Duodenal mucosa (tissue), 2 donors: Measurements from ENCODE around the gene ANKS6.

Experiments used
- H3K27ac ChIP-seq: one replicate; pipeline ENCODE4 v1.7.0; 2013; ENCODE audit warnings: low read depth, low read length
- H3K27me3 ChIP-seq, 2 donors: one replicate each; pipeline ENCODE4 v1.7.0; 2013; ENCODE audit warnings: low read length in 2 of 2, control low read depth in 1 of 2; ENCODE audit not compliant: insufficient read depth in 2 of 2, control insufficient read depth in 1 of 2
- H3K36me3 ChIP-seq, 2 donors: one replicate each; pipeline ENCODE4 v1.7.0; 2013; ENCODE audit warnings: low read length in 2 of 2, control low read depth in 1 of 2; ENCODE audit not compliant: insufficient read depth in 2 of 2, control insufficient read depth in 1 of 2
- H3K4me1 ChIP-seq, 2 donors: one replicate each; pipeline ENCODE4 v1.7.0; 2013; ENCODE audit warnings: low read length in 2 of 2, control low read depth in 1 of 2; ENCODE audit not compliant: insufficient read depth in 2 of 2, control insufficient read depth in 1 of 2
- H3K4me3 ChIP-seq, 2 donors: one replicate each; pipeline ENCODE4 v1.7.0; 2013; ENCODE audit warnings: low read length in 2 of 2, low read depth in 1 of 2
- H3K9ac ChIP-seq, 2 donors: one replicate each; pipeline ENCODE4 v1.7.0; 2013; ENCODE audit warnings: low read length in 2 of 2, low read depth in 1 of 2
- H3K9me3 ChIP-seq, 2 donors: one replicate each; pipeline ENCODE4 v1.7.0; 2013; ENCODE audit warnings: low read length in 2 of 2, control low read depth in 1 of 2; ENCODE audit not compliant: control insufficient read depth in 1 of 2

Gene ANKS6

DNA sequence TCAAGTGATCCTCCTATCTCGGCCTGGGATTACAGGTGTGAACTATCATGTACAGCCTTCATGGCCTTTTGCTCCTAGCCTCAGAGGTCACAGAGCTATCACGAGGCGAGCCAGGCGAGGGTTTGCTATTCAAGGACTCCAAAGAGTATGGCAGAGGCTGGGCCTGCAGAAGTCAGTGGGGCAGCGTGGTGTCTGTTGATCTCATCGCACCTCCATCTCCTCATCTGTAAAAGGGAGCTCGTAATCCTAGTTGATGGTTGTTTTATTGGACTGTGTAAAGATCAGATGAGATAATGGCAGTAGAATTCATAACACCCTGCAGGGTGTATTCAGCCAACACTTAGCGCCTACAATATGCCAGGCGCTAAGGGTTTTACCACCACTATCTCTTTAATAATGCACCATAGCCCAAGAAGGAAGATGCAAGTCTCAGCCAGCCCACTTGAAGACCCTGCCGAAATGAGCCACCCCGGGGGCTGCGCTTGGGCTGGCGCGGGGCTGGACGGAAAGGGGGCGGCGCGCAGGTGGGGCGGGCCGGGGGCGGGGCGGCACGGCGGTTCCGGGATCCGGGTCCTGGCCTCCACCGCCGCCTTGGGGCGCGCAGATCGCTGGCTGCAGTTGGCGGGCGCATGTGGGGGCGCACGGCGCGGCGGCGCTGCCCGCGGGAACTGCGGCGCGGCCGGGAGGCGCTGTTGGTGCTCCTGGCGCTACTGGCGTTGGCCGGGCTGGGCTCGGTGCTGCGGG, 10.9 kb upstream of the ANKS6 start, which contains the start of gene GALNT12:
GALNT12 (plus strand) TSS at position 601 of the 744 bp plus-strand sequence; CDS start at position 630, 29 bp downstream.
- Histone ChIP-seq H3K9me3 (no peaks in the 10 kb centered on the region), H3K4me3 (peak within 1 kb of the TSS; percentile 75 to 77), H3K27me3 (peaks cover 0 to 5% of the 10 kb centered on the region in 2 donors), H3K36me3 (no peaks in the 10 kb centered on the region), H3K9ac (peak within 1 kb of the TSS; percentile 52 to 60), H3K27ac (no peak within 1 kb of the TSS), H3K4me1 (peaks cover 47 to 48% of the 10 kb centered on the region in 2 donors)

DNA sequence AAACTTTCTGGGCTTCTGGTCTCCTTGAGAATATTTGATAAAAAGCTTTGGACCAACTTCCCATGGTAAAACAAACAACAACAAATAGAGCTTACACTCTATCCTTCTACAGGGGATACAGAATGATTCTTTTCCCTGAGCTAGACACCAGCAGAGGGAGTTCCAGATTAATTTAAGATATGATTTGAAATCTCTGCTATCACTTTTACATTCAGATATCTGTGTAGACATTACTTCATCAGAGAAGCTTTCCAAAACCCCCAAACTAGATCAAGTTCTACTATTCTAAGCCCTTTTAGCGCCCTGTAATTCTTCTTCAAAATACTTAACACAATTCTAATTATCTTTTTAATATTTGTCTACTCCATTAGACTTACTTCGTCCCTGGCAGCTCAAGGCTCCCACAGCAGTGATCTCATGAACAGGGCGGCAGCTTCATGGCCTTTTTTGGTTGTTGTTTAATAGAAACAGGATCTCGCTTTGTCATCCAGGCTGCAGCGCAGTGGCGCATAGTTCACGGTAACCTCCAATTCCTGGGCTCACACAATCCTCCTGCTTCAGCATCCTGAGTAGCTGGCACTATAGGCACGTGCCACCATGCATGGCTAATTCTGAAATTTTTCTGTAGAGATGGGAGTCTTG, 10.2 kb upstream of the ANKS6 start:
- Histone ChIP-seq H3K9ac (peak overlapping the region in 1 of 2 donors; percentile 33), H3K4me1 (peaks cover 47 to 53% of the 10 kb centered on the region in 2 donors), H3K9me3 (no peaks in the 10 kb centered on the region), H3K36me3 (no peaks in the 10 kb centered on the region), H3K4me3 (no peak overlapping the region), H3K27ac (no peak overlapping the region), H3K27me3 (peaks cover 0 to 5% of the 10 kb centered on the region in 2 donors)

DNA sequence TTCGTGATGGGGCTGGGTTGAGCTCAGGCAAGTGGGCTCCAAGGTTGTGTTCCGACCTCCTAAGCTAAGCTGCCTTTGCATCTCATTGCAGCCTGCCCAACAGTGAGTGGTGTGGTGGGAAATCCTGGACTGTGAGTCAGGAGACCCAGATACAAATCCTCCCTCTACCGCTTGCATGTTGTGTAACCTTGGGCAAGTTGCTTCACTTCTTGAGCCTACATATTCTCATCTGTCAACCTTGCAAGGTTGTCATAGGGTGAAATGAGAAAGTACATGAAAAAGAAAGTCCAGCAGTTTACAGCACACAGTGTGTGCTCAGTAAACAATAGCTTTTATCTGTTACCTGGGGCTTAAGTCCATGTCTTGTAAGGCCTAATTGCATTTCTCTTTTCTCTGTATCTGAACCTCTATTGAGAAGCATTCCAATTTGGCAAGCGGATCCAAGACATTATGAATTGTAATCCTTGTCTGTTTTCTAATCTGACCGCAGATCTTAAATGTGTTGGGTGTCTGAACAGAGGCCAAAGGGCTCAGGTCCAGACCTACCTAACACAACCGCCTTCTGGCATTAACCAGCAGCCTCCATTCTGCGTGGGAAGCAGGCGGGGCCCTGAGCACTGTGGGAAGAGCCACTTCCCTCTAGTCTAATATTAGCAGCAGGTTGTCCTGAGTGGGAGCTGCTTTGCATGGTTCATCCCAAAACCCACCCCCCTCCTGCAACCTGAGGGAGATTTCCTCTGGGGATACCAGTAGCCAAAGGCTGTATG, 9.3 kb upstream of the ANKS6 start:
- Histone ChIP-seq H3K4me1 (peaks cover 47 to 53% of the 10 kb centered on the region in 2 donors), H3K4me3 (no peak overlapping the region), H3K9me3 (no peaks in the 10 kb centered on the region), H3K27me3 (peaks cover 0 to 5% of the 10 kb centered on the region in 2 donors), H3K27ac (no peak overlapping the region), H3K9ac (no peak overlapping the region), H3K36me3 (no peaks in the 10 kb centered on the region)

DNA sequence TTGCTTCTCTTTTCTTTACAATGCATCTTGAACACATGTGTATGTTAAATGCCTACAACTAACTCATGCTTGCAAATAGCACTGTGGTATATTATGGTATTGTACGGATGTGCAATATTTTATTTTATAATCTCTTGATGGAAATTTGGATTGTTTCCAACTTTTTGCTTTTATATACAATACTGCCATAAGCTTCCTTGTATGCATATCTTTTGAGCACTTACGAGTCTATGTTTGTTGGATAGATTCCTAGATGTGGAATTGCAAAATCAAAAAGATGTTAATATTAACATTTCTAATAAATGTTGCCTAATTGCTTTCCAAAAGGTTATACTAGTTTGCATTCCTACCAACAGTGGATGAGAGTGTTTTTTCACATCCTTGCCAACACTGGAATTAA, 7.7 kb upstream of the ANKS6 start:
- no peak overlapping the region for H3K4me3 ChIP-seq
- no peak overlapping the region for H3K27ac ChIP-seq
- no peak overlapping the region for H3K9ac ChIP-seq
- H3K36me3 ChIP-seq: no peaks in the 10 kb centered on the region
- H3K9me3 ChIP-seq: no peaks in the 10 kb centered on the region
- H3K4me1 ChIP-seq: peaks cover 36 to 40% of the 10 kb centered on the region in 2 donors
- H3K27me3 ChIP-seq: no peaks in the 10 kb centered on the region

- Histone ChIP-seq H3K4me1 (peaks cover 23 to 25% of the 10 kb centered on the region in 2 donors), H3K27me3 (no peaks in the 10 kb centered on the region), H3K27ac (no peak overlapping the region), H3K9me3 (no peaks in the 10 kb centered on the region), H3K36me3 (no peaks in the 10 kb centered on the region), H3K9ac (no peak overlapping the region), H3K4me3 (no peak overlapping the region)
Measured at GRCh38 chr9:98801969-98802371, 5.6 kb upstream of the ANKS6 start.

- Histone ChIP-seq H3K9me3 (no peaks in the 10 kb centered on the region), H3K27ac (no peak overlapping the region), H3K36me3 (no peaks in the 10 kb centered on the region), H3K9ac (no peak overlapping the region), H3K4me1 (peaks cover 19 to 25% of the 10 kb centered on the region in 2 donors), H3K27me3 (no peaks in the 10 kb centered on the region), H3K4me3 (no peak overlapping the region)
Measured at GRCh38 chr9:98801561-98801960, 5.2 kb upstream of the ANKS6 start.

DNA sequence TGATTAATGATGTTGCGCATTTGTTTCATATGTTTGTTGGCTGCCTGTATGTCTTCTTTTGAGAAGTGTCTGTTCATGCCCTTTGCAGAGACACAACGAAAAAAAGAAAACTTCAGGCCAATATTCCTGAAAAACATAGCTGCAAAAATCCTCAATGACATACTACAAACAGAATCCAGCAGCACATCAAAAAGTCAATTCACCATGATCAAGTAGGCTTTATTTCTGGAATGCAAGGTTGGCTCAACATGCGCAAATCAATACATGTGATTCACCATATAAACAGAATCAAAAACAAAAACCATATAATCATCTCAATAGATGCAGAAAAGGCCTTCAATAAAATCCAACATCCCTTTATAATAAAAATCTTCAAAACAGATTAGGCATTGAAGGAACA, 1.9 kb upstream of the ANKS6 start:
- no peak overlapping the region for H3K4me3 ChIP-seq

GRCh38 chr9:98797491-98797890, 1.1 kb upstream of the ANKS6 start:
- H3K9ac ChIP-seq: no peak overlapping the region
- H3K36me3 ChIP-seq: no peaks in the 10 kb centered on the region
- H3K27me3 ChIP-seq: no peaks in the 10 kb centered on the region
- no peak overlapping the region for H3K4me3 ChIP-seq
- no peaks in the 10 kb centered on the region for H3K9me3 ChIP-seq
- H3K4me1 ChIP-seq: peaks cover 14 to 19% of the 10 kb centered on the region in 2 donors
- no peak overlapping the region for H3K27ac ChIP-seq

More for the DNA sequence above, 1.9 kb upstream of the ANKS6 start:
- Histone ChIP-seq H3K36me3 (no peaks in the 10 kb centered on the region), H3K9me3 (no peaks in the 10 kb centered on the region), H3K27ac (no peak overlapping the region), H3K4me1 (peaks cover 7 to 19% of the 10 kb centered on the region in 2 donors), H3K9ac (no peak overlapping the region), H3K27me3 (no peaks in the 10 kb centered on the region)

GRCh38 chr9:98795970-98796363, 388 bp downstream of the ANKS6 start:
- Histone ChIP-seq H3K4me3 (peak overlapping the region; percentile 69 to 75), H3K27me3 (no peaks in the 10 kb centered on the region), H3K4me1 (peaks cover 16 to 23% of the 10 kb centered on the region in 2 donors), H3K36me3 (no peaks in the 10 kb centered on the region), H3K9ac (peak overlapping the region; percentile 51 to 64), H3K27ac (no peak overlapping the region), H3K9me3 (no peaks in the 10 kb centered on the region)
